ENCODE data around the gene XPC.
"Not testable (repeated sequence)": the region's sequence is repeated elsewhere in the genome, so short reads cannot be mapped to it uniquely, and the experiment has no call there.

Gene XPC

GRCh38 chr3:14124223-14124614, 54.2 kb downstream of the XPC start:
- H3K4me3 ChIP-seq (ENCODE audit: control insufficient read depth, low read depth, low read length), result peak overlapping the region; percentile 96
- DNase-seq (ENCODE audit: low read depth), result peak; percentile 44
- TF ChIP-seq CTCF (conservative IDR thresholded peaks at IDR 0.05; ENCODE audit: control insufficient read depth, insufficient read depth, low read depth, low read length), result no peak

GRCh38 chr3:14123308-14124222, 54.8 kb downstream of the XPC start:
- DNase-seq (ENCODE audit: low read depth), result no peak
- peak overlapping the region; percentile 96 for H3K4me3 ChIP-seq (ENCODE audit: control insufficient read depth, low read depth, low read length)
- TF ChIP-seq CTCF (conservative IDR thresholded peaks at IDR 0.05; ENCODE audit: control insufficient read depth, insufficient read depth, low read depth, low read length), result no peak

- TF ChIP-seq CTCF (conservative IDR thresholded peaks at IDR 0.05; ENCODE audit: control insufficient read depth, insufficient read depth, low read depth, low read length), result no peak
- DNase-seq (ENCODE audit: low read depth), result no peak
- no peak overlapping the region for H3K4me3 ChIP-seq (ENCODE audit: control insufficient read depth, low read depth, low read length)
Measured at GRCh38 chr3:14122301-14122700, 56.1 kb downstream of the XPC start.

- H3K4me3 ChIP-seq (ENCODE audit: control insufficient read depth, low read depth, low read length), result no peak overlapping the region
Measured at GRCh38 chr3:14121859-14122258, 56.5 kb downstream of the XPC start.

GRCh38 chr3:14120921-14121448, 57.4 kb downstream of the XPC start:
- not testable (repeated sequence) for H3K4me3 ChIP-seq (ENCODE audit: control insufficient read depth, low read depth, low read length); DNase-seq (ENCODE audit: low read depth)

More at GRCh38 chr3:14121859-14122258, 56.5 kb downstream of the XPC start:
- no peak for TF ChIP-seq CTCF (conservative IDR thresholded peaks at IDR 0.05; ENCODE audit: control insufficient read depth, insufficient read depth, low read depth, low read length)
- no peak for DNase-seq (ENCODE audit: low read depth)

GRCh38 chr3:14120111-14120920, 58.1 kb downstream of the XPC start:
- H3K4me3 ChIP-seq (ENCODE audit: control insufficient read depth, low read depth, low read length), result no peak overlapping the region
- no peak for TF ChIP-seq CTCF (conservative IDR thresholded peaks at IDR 0.05; ENCODE audit: control insufficient read depth, insufficient read depth, low read depth, low read length)
- no peak for DNase-seq (ENCODE audit: low read depth)

GRCh38 chr3:14119651-14120050, 58.8 kb downstream of the XPC start:
- DNase-seq (ENCODE audit: low read depth), result no peak
- TF ChIP-seq CTCF (conservative IDR thresholded peaks at IDR 0.05; ENCODE audit: control insufficient read depth, insufficient read depth, low read depth, low read length), result no peak

More at GRCh38 chr3:14119651-14120050, 58.8 kb downstream of the XPC start:
- no peak overlapping the region for H3K4me3 ChIP-seq (ENCODE audit: control insufficient read depth, low read depth, low read length)

Measured in fibroblast of mammary gland (primary cell).